GM12874 (cell line): ENCODE measurements around the gene RPS19.

Experiments
- CTCF ChIP-seq: IDR thresholded peaks from 2 replicates; pipeline ENCODE4 v1.5.1; 2011; ENCODE audit warnings: low read depth, mild to moderate bottlenecking, control low read depth, low read length, moderate library complexity; ENCODE audit not compliant: insufficient read depth

The RPS19 gene

GRCh38 chr19:41859213-41859617 is 840 bp upstream of the RPS19 start:
- TF ChIP-seq CTCF: no peak; the same call in 1 of the 2 replicates

GRCh38 chr19:41860419-41861115 is 512 bp downstream of the RPS19 start:
- no peak for TF ChIP-seq CTCF

GRCh38 chr19:41861116-41861768 is 1.2 kb downstream of the RPS19 start:
- no peak for TF ChIP-seq CTCF

GRCh38 chr19:41861846-41862245 is 1.8 kb downstream of the RPS19 start:
- TF ChIP-seq CTCF: no peak

GRCh38 chr19:41862445-41862986 is 2.5 kb downstream of the RPS19 start:
- no peak for TF ChIP-seq CTCF

- no peak for TF ChIP-seq CTCF
These were observed 3.3 kb downstream of the RPS19 start for GRCh38 chr19:41863209-41863931.

- no peak for TF ChIP-seq CTCF
These were observed 4.3 kb downstream of the RPS19 start for GRCh38 chr19:41864374-41864773.
